HepG2 (cell line): ENCODE data around the gene MEIOC. TPM values are rescaled to one million over a fixed set of nuclear protein-coding genes. Genes with fewer than 3 reads are reported as not detected.

Experiments used
- ARID3A ChIP-seq: IDR thresholded peaks from 2 replicates; pipeline ENCODE4 v1.6.1; 2012; ENCODE audit warnings: low read depth, low read length, improper control_type of control experiment
- ESRRA ChIP-seq: sonication (generic); formaldehyde crosslinking; IDR thresholded peaks from 2 replicates; pipeline ENCODE4 v1.5.1; 2020; ENCODE audit warnings: mild to moderate bottlenecking, low read depth, missing genetic modification reagents
- FOXP1 ChIP-seq, 2 experiments: fragments of 450-650 bp in 1 of 2; IDR thresholded peaks; 2 replicates each; pipeline ENCODE4 v1.6.1; 2017 to 2018; ENCODE audit warnings: antibody characterized with exemption in 1 of 2
- GRHL1 ChIP-seq: sonication (generic); formaldehyde crosslinking; conservative IDR thresholded peaks from 2 replicates; pipeline ENCODE4 v1.8.0; 2022; ENCODE audit warnings: missing genetic modification reagents
- HES4 ChIP-seq: sonication (generic); formaldehyde crosslinking; IDR thresholded peaks from 2 replicates; pipeline ENCODE4 v1.9.0; 2021; ENCODE audit warnings: mild to moderate bottlenecking, missing genetic modification reagents, borderline replicate concordance
- MAZ ChIP-seq, 2 experiments: sonication (generic) in 1 of 2; formaldehyde crosslinking in 1 of 2; IDR thresholded peaks; 2 replicates each; pipeline versions ENCODE4 v1.5.0 to v1.6.1; 2012 to 2020; ENCODE audit warnings: low read depth in 2 of 2, mild to moderate bottlenecking in 2 of 2, borderline replicate concordance in 1 of 2, improper control_type of control experiment in 1 of 2, low read length in 1 of 2, missing genetic modification reagents in 1 of 2, moderate library complexity in 1 of 2
- PLRG1 ChIP-seq: fragments of 450-650 bp; conservative IDR thresholded peaks from 2 replicates; pipeline ENCODE4 v1.6.1; 2016
- SNAI1 ChIP-seq: sonication (generic); formaldehyde crosslinking; IDR thresholded peaks from 2 replicates; pipeline ENCODE4 v1.5.0; 2020; ENCODE audit warnings: mild to moderate bottlenecking, missing genetic modification reagents, borderline replicate concordance
- SOX5 ChIP-seq: IDR thresholded peaks from 2 replicates; pipeline ENCODE4 v1.6.1; 2016; ENCODE audit warnings: borderline replicate concordance
- TEAD2 ChIP-seq: sonication (generic); formaldehyde crosslinking; IDR thresholded peaks from 2 replicates; pipeline ENCODE4 v1.9.0; 2021; ENCODE audit warnings: missing genetic modification reagents
- TFAP4 ChIP-seq: sonication (generic); IDR thresholded peaks from 2 replicates; pipeline ENCODE4 v1.6.1; 2016; ENCODE audit warnings: low read depth, borderline replicate concordance
- TRIM24 ChIP-seq: sonication (generic); formaldehyde crosslinking; IDR thresholded peaks from 2 replicates; pipeline ENCODE4 v1.8.0; 2022; ENCODE audit warnings: mild to moderate bottlenecking, missing genetic modification reagents
- ZBTB2 ChIP-seq: sonication (generic); formaldehyde crosslinking; IDR thresholded peaks from 2 replicates; pipeline ENCODE4 v1.8.0; 2022; ENCODE audit warnings: low read depth, missing genetic modification reagents
- ZBTB20 ChIP-seq: sonication (generic); formaldehyde crosslinking; IDR thresholded peaks from 2 replicates; pipeline ENCODE4 v1.8.1; 2023; ENCODE audit warnings: missing genetic modification reagents, low read depth, mild to moderate bottlenecking, borderline replicate concordance
- ZNF17 ChIP-seq: sonication (generic); formaldehyde crosslinking; IDR thresholded peaks from 2 replicates; pipeline ENCODE4 v1.5.0; 2020; ENCODE audit warnings: mild to moderate bottlenecking, missing genetic modification reagents
- ZNF44 ChIP-seq: sonication (generic); formaldehyde crosslinking; IDR thresholded peaks from 2 replicates; pipeline ENCODE4 v1.5.1; 2020; ENCODE audit warnings: mild to moderate bottlenecking, missing genetic modification reagents
- ZNF510 ChIP-seq: sonication (generic); formaldehyde crosslinking; IDR thresholded peaks from 2 replicates; pipeline ENCODE4 v1.4.0; 2020; ENCODE audit warnings: low read depth, mild to moderate bottlenecking, missing genetic modification reagents
- ZNF558 ChIP-seq: sonication (generic); formaldehyde crosslinking; IDR thresholded peaks from 2 replicates; pipeline ENCODE4 v1.9.0; 2022; ENCODE audit warnings: mild to moderate bottlenecking, missing genetic modification reagents, borderline replicate concordance
- ZNF740 ChIP-seq: sonication (generic); formaldehyde crosslinking; IDR thresholded peaks from 2 replicates; pipeline ENCODE4 v1.4.0; 2020; ENCODE audit warnings: missing genetic modification reagents
- polyA plus RNA-seq, 8 experiments: library from polyadenylated mRNA; depleted of rRNA in 3 of 8; stranded (reverse) in 7 of 8; unstranded in 1 of 8; fragments of >200 nt; fragmentation: Illumina TruSeq in 4 of 8; extraction: Trizol in 4 of 8; gene quantifications; 2 replicates each; pipeline versions ENCODE4 v1.2.1 to v1.2.3, GENCODE V29; 2011 to 2016; ENCODE audit warnings: low read depth in 4 of 8, missing spikeins in 1 of 8, mixed read lengths in 1 of 8; ENCODE audit not compliant: insufficient read depth in 1 of 8
- total RNA-seq, 5 experiments: library from RNA; depleted of rRNA; stranded (reverse); fragments of >200 nt; fragmentation: Illumina TruSeq; extraction: Trizol; gene quantifications; 2 replicates each; pipeline ENCODE4 v1.2.3, GENCODE V29; 2016; ENCODE audit warnings: low read depth in 1 of 5

MEIOC gene
- total and polyA plus RNA-seq, 2 of the 13 experiments (the other 11 are each of a cell fraction or from before 2014, with no cell fraction given), result 0.04 to 0.15 TPM

GRCh38 chr17:44689477-44690217 is 33.4 kb downstream of the MEIOC start, which contains the start of gene CCDC43 (continued):
- TF ChIP-seq TFAP4 (no peak), ZNF558 (CRISPR knock-in tag) (no peak; the same call in 1 of the 2 replicates), ZBTB20 (0 out of 2 replicates have a peak, but pooled peaks have one; percentile 11), GRHL1 (no peak), FOXP1 (IDR thresholded peaks at IDR 0.05) (no peak), FOXP1 (CRISPR knock-in tag; IDR thresholded peaks at IDR 0.05) (no peak), ARID3A (peak; percentile 37; the same call in 1 of the 2 replicates), MAZ (IDR thresholded peaks at IDR 0.05; ENCODE audit: borderline replicate concordance, low read depth, low read length) (peak; percentile 60; the same call in 1 of the 2 replicates), MAZ (CRISPR knock-in tag; IDR thresholded peaks at IDR 0.05; ENCODE audit: low read depth) (peak; percentile 93), PLRG1 (no peak), TRIM24 (CRISPR knock-in tag) (no peak), ZNF510 (0 out of 2 replicates have a peak, but pooled peaks have one; percentile 82), TEAD2 (CRISPR knock-in tag) (peak; percentile 39; the same call in 1 of the 2 replicates), SOX5 (0 out of 2 replicates have a peak, but pooled peaks have one; percentile 8), ZNF17 (CRISPR knock-in tag) (no peak), ZNF740 (no peak; the same call in 1 of the 2 replicates), ZBTB2 (CRISPR knock-in tag) (peak; percentile 62), ESRRA (CRISPR knock-in tag) (peak; percentile 70; the same call in 1 of the 2 replicates), HES4 (no peak), SNAI1 (CRISPR knock-in tag) (peak; percentile 91; the same call in 1 of the 2 replicates), ZNF44 (peak; percentile 98; the same call in 1 of the 2 replicates)
